Measurements from ENCODE around the gene PALS1.
A peak's percentile ranks its signal among the peaks of the same experiment; 100 is the strongest.

PALS1 gene

DNA sequence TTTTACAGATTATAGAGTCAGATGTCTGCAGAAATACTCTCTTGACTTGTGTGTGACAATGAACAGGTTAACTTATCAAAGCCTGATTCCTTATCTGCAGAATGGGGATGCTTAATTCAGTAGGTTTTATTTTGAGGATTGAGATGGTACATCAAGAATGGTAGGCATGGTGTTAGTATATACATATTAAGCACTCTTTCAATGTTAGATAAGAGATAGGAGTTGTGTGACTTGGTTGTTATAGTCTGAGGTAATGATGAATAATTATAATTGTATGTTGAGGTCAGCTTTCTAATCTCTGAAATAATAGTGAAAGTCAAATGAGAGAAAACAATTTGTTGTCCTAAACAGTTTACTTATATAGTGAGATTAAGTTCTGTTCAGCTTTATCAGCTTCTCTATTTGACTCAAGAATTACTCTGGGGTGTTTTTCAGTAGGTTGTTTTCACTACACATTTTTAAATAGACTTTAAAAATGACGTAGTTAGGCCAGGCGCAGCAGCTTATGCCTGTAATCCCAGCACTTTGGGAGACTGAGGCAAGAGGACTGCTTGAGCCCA lies 11.9 kb downstream of the PALS1 start:
- H3K4me3 ChIP-seq (ENCODE audit: low read depth, low read length), result no peak overlapping the region
- DNase-seq (ENCODE audit: low read depth), result no peak
- TF ChIP-seq, protein P1, sequence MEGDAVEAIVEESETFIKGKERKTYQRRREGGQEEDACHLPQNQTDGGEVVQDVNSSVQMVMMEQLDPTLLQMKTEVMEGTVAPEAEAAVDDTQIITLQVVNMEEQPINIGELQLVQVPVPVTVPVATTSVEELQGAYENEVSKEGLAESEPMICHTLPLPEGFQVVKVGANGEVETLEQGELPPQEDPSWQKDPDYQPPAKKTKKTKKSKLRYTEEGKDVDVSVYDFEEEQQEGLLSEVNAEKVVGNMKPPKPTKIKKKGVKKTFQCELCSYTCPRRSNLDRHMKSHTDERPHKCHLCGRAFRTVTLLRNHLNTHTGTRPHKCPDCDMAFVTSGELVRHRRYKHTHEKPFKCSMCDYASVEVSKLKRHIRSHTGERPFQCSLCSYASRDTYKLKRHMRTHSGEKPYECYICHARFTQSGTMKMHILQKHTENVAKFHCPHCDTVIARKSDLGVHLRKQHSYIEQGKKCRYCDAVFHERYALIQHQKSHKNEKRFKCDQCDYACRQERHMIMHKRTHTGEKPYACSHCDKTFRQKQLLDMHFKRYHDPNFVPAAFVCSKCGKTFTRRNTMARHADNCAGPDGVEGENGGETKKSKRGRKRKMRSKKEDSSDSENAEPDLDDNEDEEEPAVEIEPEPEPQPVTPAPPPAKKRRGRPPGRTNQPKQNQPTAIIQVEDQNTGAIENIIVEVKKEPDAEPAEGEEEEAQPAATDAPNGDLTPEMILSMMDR (conservative IDR thresholded peaks at IDR 0.05; ENCODE audit: low read depth, low read length), result no peak

DNA sequence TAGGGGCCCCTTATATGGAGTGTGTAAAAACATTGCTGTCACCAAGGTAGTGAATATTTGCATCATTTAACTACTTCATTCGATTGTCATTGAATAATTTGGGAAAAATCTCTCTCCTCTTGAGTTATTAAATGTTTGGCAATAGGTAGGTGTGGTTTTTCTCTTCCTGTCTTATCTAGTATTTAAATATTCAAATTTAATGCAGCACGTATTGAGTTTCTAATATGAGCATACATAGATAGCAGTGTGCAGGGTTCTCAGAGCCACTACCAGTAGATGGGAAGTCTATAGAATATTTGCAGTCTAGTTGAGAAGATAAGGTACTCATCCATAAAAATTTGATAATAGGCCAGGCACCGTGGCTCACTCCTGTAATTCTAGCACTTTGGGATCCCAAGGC lies 16.7 kb downstream of the PALS1 start:
- DNase-seq (ENCODE audit: low read depth), result no peak
- H3K4me3 ChIP-seq (ENCODE audit: low read depth, low read length), result no peak overlapping the region
- TF ChIP-seq, protein P1 (conservative IDR thresholded peaks at IDR 0.05; ENCODE audit: low read depth, low read length), result no peak

DNA sequence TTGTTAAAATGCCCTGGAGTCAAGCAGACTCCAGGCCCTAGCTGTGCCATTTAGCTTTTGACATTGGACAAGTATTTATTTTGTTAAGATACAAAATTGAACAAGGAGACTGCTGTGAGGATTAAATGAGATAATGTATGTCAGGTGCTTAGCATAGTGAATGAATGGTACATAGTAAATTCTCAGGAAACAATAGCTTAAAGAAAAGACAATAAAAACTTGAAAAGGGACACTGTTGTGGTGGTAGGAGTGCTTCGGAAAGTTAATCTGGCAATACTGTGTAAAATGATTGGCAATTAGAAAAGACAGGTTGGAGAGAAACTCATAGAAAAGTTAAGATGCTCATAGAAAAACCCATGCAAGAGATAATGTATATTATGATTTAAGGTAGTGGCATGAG lies 19.7 kb downstream of the PALS1 start:
- DNase-seq (ENCODE audit: low read depth), result no peak
- TF ChIP-seq, protein P1 (conservative IDR thresholded peaks at IDR 0.05; ENCODE audit: low read depth, low read length), result no peak
- no peak overlapping the region for H3K4me3 ChIP-seq (ENCODE audit: low read depth, low read length)

DNA sequence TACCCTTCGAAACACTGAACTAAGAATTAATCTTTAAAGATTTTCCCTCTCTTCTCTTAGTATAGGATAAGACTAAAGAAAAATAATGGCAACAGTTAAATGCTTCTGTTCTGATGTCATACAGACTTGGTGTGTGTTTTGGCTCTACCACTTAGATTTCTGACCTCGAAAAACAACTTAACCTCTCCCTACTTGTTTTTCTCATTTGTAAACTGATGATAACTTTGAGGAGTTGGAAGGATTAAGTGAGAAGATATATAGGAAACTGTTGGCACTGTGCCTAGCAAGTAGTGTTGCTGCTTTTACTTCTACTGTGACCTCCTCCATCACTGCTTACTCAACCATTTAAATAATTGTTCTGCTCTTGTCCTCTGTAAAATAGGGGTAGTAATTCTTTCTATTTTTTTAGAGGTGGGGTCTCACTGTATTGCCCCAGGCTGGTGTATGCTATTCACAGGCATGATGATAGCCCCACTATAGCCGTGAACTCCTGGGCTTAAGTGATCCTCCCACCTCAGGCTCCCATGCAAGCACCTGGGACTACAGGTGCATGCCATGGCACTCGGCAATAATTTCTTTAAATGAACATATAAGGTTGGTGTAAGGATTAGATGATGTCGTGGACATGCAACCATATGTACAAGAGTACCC lies 22.4 kb downstream of the PALS1 start:
- H3K4me3 ChIP-seq (ENCODE audit: low read depth, low read length), result no peak overlapping the region
- peak; percentile 93 for DNase-seq (ENCODE audit: low read depth)
- TF ChIP-seq, protein P1 (conservative IDR thresholded peaks at IDR 0.05; ENCODE audit: low read depth, low read length), result no peak

DNA sequence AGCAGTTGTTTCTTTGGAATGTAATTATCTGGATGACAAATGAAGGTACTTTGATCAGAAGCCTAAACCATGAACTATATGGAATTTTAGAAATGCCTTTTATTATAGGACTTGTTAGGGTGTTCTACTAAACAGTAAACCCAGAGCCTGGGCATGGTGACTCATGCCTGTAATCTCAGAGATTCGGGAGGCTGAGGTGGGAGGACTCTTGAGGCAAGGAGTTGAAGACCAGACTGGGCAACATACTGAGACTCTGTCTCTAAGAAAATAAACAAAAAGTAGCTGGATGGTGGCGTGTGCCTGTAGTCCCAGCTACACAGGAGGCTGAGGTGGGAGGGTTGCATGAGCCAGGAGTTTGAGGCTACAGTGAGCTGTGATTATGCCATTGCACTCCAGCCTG lies 23.9 kb downstream of the PALS1 start:
- TF ChIP-seq, protein P1 (conservative IDR thresholded peaks at IDR 0.05; ENCODE audit: low read depth, low read length), result no peak
- DNase-seq (ENCODE audit: low read depth), result peak; percentile 30
- no peak overlapping the region for H3K4me3 ChIP-seq (ENCODE audit: low read depth, low read length)

DNA sequence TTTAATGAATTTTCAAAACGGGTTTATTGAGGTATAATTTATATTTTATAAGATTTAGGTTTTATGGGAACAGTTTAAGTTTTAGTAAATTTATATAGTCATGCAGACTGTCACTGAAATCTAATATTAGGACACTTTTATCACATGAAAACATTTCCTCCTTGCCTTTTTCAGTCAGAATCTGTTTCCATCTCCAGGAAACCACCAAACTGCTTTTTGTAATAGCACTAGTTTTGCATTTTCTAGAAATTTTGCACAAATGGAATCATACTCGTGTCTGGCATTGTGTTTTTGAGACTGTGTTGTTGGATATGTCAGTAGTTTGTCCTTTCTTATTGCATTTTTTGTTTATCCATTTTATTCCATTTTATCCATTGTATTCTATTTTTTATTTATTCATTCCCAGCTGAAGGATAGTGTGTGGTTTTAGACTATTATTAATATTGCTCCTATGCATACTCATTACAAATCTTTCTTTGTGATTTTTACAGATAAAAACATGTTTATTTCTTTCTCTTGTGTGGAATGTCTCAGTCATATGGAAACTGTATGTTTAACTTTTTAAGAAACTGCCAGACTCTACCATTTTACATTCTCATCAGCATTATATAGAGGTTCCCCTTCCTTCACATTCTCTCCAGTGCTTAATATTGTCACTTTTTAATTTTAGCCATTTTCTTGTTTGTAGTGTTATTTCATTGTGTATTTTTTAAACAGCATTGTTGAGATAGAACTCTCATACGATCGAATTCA lies 26.5 kb downstream of the PALS1 start:
- H3K4me3 ChIP-seq (ENCODE audit: low read depth, low read length), result no peak overlapping the region
- TF ChIP-seq, protein P1 (conservative IDR thresholded peaks at IDR 0.05; ENCODE audit: low read depth, low read length), result no peak
- DNase-seq (ENCODE audit: low read depth), result no peak

All from choroid plexus epithelial cell (primary cell).